Omental fat pad (tissue), 4 donors: ENCODE data around the gene PABPN1L. TPM values are rescaled to one million over a fixed set of nuclear protein-coding genes. Genes with fewer than 3 reads are reported as not detected.

Experiments
- ATAC-seq: fragments of 150-250 bp; one replicate; pipeline ENCODE4 v1.9.1; 2016; ENCODE audit warnings: mild to moderate bottlenecking, moderate library complexity; ENCODE audit not compliant: low FRiP score
- DNase-seq: peaks from one replicate; pipeline ENCODE4 v3.0.0-alpha.2; 2019; ENCODE audit warnings: low spot score
- total RNA-seq, 4 donors: library from RNA; depleted of rRNA; stranded (reverse); fragments of >200 nt; gene quantifications; one replicate each; pipeline ENCODE4 v1.1.0, GENCODE V29; 2016
- TF ChIP-seq, protein P1 (sequence below), 3 donors: fragments of 450-650 bp; IDR thresholded peaks; one replicate each; pipeline ENCODE4 v1.5.1; 2016 to 2017; ENCODE audit warnings: antibody characterized with exemption in 3 of 3, mild to moderate bottlenecking in 3 of 3, moderate library complexity in 2 of 3

PABPN1L gene
- total RNA-seq, 4 donors from 2014 or later, result not detected

DNA sequence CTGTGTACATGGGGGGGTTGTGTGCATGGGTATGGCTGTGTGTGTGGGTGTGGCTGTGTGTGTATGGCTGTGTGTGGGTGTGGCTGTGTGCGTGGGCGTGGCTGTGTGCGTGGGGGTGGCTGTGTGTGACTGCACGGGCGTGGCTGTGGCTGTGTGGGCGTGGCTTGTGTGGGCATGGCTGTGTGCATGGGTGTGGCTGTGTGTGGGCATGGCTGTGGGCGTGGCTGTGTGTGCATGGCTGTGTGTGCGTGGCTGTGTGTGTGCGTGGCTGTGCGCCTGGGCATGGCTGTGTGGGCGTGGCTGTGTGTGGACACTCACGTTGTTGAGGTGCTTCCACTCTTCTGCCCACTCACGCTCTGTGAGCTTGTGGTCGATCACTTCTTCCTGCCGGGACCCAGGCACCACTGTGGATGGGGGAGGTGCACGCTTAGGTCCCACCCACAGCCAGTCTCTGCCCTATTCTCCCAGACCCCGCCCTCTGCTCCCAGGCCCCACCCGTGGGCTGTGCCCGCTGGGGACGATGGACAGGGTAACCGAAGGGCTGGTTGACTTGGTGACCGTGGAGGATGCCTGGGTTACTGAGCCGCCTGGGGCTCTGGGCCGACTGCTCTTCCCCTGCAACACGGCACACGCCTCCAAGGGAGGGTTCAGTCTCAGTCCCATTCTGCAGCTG lies 16.0 kb upstream of the PABPN1L start:
- TF ChIP-seq, protein P1, sequence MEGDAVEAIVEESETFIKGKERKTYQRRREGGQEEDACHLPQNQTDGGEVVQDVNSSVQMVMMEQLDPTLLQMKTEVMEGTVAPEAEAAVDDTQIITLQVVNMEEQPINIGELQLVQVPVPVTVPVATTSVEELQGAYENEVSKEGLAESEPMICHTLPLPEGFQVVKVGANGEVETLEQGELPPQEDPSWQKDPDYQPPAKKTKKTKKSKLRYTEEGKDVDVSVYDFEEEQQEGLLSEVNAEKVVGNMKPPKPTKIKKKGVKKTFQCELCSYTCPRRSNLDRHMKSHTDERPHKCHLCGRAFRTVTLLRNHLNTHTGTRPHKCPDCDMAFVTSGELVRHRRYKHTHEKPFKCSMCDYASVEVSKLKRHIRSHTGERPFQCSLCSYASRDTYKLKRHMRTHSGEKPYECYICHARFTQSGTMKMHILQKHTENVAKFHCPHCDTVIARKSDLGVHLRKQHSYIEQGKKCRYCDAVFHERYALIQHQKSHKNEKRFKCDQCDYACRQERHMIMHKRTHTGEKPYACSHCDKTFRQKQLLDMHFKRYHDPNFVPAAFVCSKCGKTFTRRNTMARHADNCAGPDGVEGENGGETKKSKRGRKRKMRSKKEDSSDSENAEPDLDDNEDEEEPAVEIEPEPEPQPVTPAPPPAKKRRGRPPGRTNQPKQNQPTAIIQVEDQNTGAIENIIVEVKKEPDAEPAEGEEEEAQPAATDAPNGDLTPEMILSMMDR (IDR thresholded peaks at IDR 0.05), result no peak
- no peak for ATAC-seq
- no peak for DNase-seq

DNA sequence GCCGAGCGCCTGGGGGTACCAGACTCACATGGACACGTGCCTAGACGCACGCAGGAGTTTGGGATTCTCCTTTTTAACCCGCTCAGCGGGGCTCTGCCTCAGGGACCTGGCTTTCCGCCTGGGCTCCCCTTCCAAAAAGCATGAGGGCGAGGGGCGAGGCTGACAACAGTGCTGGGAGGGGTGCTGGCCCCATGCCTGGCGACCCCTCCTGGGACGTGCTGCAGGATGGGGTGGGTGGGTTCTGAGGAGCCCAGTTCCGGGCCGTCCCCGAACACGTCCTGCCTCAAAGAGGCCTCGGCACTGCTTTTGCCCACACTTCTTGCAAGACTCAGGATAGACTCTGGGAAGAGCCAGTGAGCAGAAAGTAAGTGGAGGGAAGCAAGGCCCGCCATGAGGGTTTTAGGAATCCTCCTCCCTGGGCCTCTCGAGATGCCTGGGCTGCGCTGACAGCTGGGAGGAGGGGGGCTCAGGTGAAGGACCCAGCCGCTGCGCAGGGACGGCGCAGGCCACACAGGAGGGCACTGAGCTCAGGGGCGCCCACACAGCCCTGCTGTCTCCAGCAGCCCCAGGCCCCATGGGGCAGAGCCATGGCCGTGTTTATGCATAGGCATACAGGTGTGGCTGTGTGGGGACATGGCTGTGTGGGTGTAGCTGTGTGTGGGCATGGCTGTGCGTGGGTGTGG lies 15.4 kb upstream of the PABPN1L start:
- no peak for ATAC-seq
- no peak for DNase-seq
- TF ChIP-seq, protein P1 (IDR thresholded peaks at IDR 0.05), result no peak

DNA sequence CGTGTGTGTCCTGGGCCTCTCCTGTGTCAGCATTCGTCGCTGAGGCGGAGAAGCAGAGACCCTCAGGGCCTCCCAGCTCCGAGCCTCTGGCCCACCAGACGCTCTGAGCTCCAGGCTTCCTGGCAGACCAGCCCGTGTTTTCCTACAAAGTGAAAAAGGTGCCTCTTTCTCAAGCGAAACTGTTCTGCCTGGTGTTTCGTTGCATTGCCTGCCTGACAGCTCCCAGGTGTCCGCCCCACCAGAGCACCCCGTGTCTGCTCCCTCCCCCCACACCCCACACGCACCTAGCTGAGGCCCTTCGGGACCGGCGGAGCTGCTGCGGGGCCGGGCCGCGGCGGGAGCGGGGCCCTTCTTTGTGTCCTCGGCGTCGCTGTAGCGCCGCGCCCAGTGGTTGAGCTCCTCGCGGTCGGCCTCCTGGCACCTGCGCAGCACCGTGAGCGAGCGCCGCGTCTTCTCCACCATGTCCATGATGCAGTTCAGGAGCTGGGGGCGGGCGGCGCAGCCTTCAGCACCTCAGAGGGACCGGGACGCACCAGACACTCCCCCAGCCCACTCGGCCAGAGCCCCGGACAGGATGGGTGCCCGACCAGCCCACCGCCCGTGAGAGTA lies 14.7 kb upstream of the PABPN1L start:
- DNase-seq, result no peak
- TF ChIP-seq, protein P1 (IDR thresholded peaks at IDR 0.05), result no peak
- ATAC-seq, result no peak

DNA sequence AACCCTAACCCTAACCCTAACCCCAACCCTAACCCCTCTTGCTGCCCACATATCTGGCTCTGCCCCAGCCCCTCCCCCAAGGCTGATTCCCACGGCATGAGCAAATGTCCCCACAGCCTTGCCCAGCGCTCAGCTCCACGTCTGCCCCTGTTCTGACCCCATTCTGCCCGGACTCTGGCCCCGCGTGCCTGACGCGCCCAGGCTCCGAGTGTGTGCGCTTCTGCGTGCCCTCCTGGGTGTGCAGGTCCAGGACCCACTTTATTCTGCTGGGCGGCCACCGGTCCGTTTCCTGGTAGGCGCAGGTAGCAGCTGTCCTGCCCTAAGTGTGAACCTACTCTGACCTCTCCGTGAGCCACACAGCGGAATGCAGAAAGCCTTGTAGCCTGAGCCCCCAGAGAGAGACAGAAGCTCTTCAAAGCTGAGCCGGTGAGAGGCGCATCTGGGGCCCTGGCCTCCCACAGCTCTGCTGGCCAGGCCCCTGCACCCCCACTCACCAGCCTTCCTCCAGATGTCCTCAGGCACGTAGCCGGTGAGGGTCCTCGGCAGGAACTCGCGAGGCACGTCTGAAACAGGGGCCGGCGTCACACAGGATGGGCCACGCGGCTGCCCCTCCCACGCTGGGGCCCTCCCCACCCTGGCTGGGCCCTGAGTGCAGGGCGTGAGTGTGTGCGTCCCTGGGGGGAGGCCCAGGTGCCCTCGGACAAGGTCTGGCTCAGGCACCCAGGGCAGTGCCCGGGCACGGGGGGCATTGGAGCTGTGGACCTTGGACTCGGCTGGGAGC lies 14.0 kb upstream of the PABPN1L start:
- ATAC-seq (no peak), DNase-seq (no peak)
- TF ChIP-seq, protein P1 (IDR thresholded peaks at IDR 0.05), result no peak

DNA sequence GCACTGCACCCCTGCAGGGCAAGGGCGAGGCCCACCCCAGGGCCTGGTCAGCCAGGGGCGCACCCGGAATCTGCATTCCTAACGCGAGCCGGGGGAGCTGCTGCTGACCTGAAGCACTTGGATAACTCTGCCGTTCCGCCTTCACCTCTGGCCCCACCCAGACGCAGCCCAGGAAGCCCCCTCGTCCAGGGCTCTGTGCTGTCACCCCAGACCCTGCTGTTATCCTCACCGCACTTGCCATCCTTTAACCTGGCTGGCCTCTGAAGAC lies 13.3 kb upstream of the PABPN1L start:
- TF ChIP-seq, protein P1 (IDR thresholded peaks at IDR 0.05), result no peak

DNA sequence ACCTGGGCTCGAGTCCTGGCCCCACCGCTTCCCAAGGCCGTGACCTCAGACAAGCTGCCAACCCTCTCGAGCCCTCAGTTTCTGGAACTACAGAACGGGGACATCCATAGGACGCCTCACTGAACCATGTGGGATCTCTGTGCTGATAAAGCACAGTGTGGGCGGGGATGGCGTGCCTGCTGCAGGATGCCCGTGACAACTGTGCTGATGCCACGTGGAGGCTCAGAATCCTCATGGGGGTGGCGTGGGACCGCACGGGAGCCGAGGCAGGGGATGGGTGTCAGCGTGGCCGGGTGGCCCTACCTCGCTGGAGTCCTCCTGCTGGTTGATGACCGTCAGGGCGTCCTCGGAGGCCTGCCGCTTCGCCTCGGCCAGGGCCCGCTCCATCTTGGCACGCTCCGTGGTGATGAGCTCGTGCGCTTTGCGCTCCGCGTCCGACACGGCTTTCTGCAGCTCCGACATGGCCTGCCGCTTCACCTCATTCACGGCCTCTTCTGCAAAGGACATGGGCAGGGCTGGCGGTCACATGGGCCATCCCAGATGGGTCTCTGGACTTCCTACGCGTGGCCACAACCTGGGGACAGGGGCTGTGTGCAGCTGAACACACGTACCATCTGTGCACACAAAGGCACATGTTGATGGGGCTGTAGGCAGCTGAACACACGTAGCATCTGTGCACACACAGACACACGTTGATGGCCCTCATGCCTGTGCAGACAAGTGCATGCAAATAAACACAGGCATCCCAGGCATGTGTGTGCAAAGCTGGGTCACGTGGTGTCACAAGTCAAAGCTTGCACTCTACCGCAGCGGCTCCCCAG lies 12.7 kb upstream of the PABPN1L start:
- no peak for ATAC-seq
- no peak for DNase-seq
- TF ChIP-seq, protein P1 (IDR thresholded peaks at IDR 0.05), result no peak

More for the DNA sequence above, 13.3 kb upstream of the PABPN1L start:
- no peak for DNase-seq
- ATAC-seq, result no peak
